IPS-15b (cell line): ENCODE measurements around the gene FBXO17.

Experiments
- H3K27me3 ChIP-seq: one replicate; pipeline ENCODE4 v1.6.1; 2013; ENCODE audit warnings: low read length; ENCODE audit not compliant: control insufficient read depth, insufficient read depth
- H3K36me3 ChIP-seq: one replicate; pipeline ENCODE4 v1.6.1; 2013; ENCODE audit warnings: low read length; ENCODE audit not compliant: control insufficient read depth, insufficient read depth
- H3K4me1 ChIP-seq: one replicate; pipeline ENCODE4 v1.6.1; 2013; ENCODE audit warnings: mild to moderate bottlenecking, low read length; ENCODE audit not compliant: control insufficient read depth, insufficient read depth
- H3K4me3 ChIP-seq: one replicate; pipeline ENCODE4 v1.5.1; 2013; ENCODE audit warnings: low read depth, low read length
- H3K9ac ChIP-seq: one replicate; pipeline ENCODE4 v1.6.1; 2013; ENCODE audit warnings: low read depth, mild to moderate bottlenecking, low read length
- H3K9me3 ChIP-seq: one replicate; pipeline ENCODE4 v1.6.1; 2013; ENCODE audit warnings: mild to moderate bottlenecking, low read length; ENCODE audit not compliant: control insufficient read depth, insufficient read depth

The FBXO17 gene

GRCh38 chr19:38933544-38933943 lies 42.0 kb downstream of the FBXO17 start:
- Histone ChIP-seq H3K9ac (no peak overlapping the region), H3K4me1 (no peaks in the 10 kb centered on the region), H3K9me3 (peaks cover 3% of the 10 kb centered on the region), H3K4me3 (no peak overlapping the region), H3K36me3 (peaks cover 23% of the 10 kb centered on the region), H3K27me3 (peaks cover 2% of the 10 kb centered on the region)

GRCh38 chr19:38932425-38933179 lies 42.9 kb downstream of the FBXO17 start:
- H3K27me3 ChIP-seq = peaks cover 2% of the 10 kb centered on the region
- no peaks in the 10 kb centered on the region for H3K4me1 ChIP-seq
- peaks cover 28% of the 10 kb centered on the region for H3K36me3 ChIP-seq
- peaks cover 3% of the 10 kb centered on the region for H3K9me3 ChIP-seq
- H3K4me3 ChIP-seq = no peak overlapping the region
- H3K9ac ChIP-seq = no peak overlapping the region

- H3K4me1 ChIP-seq = no peaks in the 10 kb centered on the region
- no peaks in the 10 kb centered on the region for H3K27me3 ChIP-seq
- H3K36me3 ChIP-seq = peaks cover 30% of the 10 kb centered on the region
- H3K9me3 ChIP-seq = peaks cover 3% of the 10 kb centered on the region
- no peak overlapping the region for H3K9ac ChIP-seq
- peak overlapping the region; percentile 92 for H3K4me3 ChIP-seq
Measured at GRCh38 chr19:38931521-38931793, 44.1 kb downstream of the FBXO17 start.

GRCh38 chr19:38930776-38931520 lies 44.6 kb downstream of the FBXO17 start, which contains the start of gene MRPS12:
MRPS12 (plus strand) TSS chr19:38930944; CDS start chr19:38931295, 351 bp downstream.
- Histone ChIP-seq H3K9ac (peak within 1 kb of the TSS; percentile 98), H3K27me3 (no peaks in the 10 kb centered on the region), H3K36me3 (peaks cover 35% of the 10 kb centered on the region), H3K9me3 (peaks cover 3% of the 10 kb centered on the region), H3K4me1 (no peaks in the 10 kb centered on the region), H3K4me3 (peak within 1 kb of the TSS; percentile 92)

GRCh38 chr19:38929929-38930775 lies 45.4 kb downstream of the FBXO17 start, which contains the start of gene SARS2:
SARS2 (minus strand) TSS chr19:38930763; CDS start chr19:38930736, 27 bp downstream.
- Histone ChIP-seq H3K36me3 (peaks cover 41% of the 10 kb centered on the region), H3K9ac (peak within 1 kb of the TSS; percentile 98), H3K4me1 (no peaks in the 10 kb centered on the region), H3K27me3 (no peaks in the 10 kb centered on the region), H3K4me3 (peak within 1 kb of the TSS; percentile 92), H3K9me3 (peaks cover 3% of the 10 kb centered on the region)

- Histone ChIP-seq H3K27me3 (no peaks in the 10 kb centered on the region), H3K36me3 (peaks cover 42% of the 10 kb centered on the region), H3K4me3 (no peak overlapping the region), H3K4me1 (no peaks in the 10 kb centered on the region), H3K9me3 (peaks cover 2% of the 10 kb centered on the region), H3K9ac (no peak overlapping the region)
Measured at GRCh38 chr19:38928391-38929001, 47.0 kb downstream of the FBXO17 start.

- no peak overlapping the region for H3K9ac ChIP-seq
- H3K4me1 ChIP-seq = no peaks in the 10 kb centered on the region
- peaks cover 38% of the 10 kb centered on the region for H3K36me3 ChIP-seq
- no peak overlapping the region for H3K4me3 ChIP-seq
- H3K27me3 ChIP-seq = no peaks in the 10 kb centered on the region
- no peaks in the 10 kb centered on the region for H3K9me3 ChIP-seq
Measured at GRCh38 chr19:38924388-38924787, 51.2 kb downstream of the FBXO17 start.

- Histone ChIP-seq H3K27me3 (no peaks in the 10 kb centered on the region), H3K9ac (no peak overlapping the region), H3K9me3 (no peaks in the 10 kb centered on the region), H3K36me3 (peaks cover 34% of the 10 kb centered on the region), H3K4me3 (no peak overlapping the region), H3K4me1 (no peaks in the 10 kb centered on the region)
Measured at GRCh38 chr19:38922482-38922881, 53.1 kb downstream of the FBXO17 start.

GRCh38 chr19:38921420-38922274 lies 53.9 kb downstream of the FBXO17 start:
- Histone ChIP-seq H3K9ac (no peak overlapping the region), H3K4me3 (no peak overlapping the region), H3K4me1 (no peaks in the 10 kb centered on the region), H3K27me3 (no peaks in the 10 kb centered on the region), H3K36me3 (peaks cover 33% of the 10 kb centered on the region), H3K9me3 (no peaks in the 10 kb centered on the region)

GRCh38 chr19:38920602-38921419 lies 54.7 kb downstream of the FBXO17 start:
- Histone ChIP-seq H3K27me3 (no peaks in the 10 kb centered on the region), H3K36me3 (peaks cover 27% of the 10 kb centered on the region), H3K4me1 (no peaks in the 10 kb centered on the region), H3K9me3 (no peaks in the 10 kb centered on the region), H3K9ac (no peak overlapping the region), H3K4me3 (no peak overlapping the region)
